Activated CD4-positive, alpha-beta T cell treated with anti-CD3 and anti-CD28 coated beads for 1 hour (primary cell): ENCODE data around the gene INSYN2B.

Source experiments
- DNase-seq: peaks from one replicate; pipeline ENCODE4 v3.0.0-alpha.2; 2020

Gene INSYN2B

DNA sequence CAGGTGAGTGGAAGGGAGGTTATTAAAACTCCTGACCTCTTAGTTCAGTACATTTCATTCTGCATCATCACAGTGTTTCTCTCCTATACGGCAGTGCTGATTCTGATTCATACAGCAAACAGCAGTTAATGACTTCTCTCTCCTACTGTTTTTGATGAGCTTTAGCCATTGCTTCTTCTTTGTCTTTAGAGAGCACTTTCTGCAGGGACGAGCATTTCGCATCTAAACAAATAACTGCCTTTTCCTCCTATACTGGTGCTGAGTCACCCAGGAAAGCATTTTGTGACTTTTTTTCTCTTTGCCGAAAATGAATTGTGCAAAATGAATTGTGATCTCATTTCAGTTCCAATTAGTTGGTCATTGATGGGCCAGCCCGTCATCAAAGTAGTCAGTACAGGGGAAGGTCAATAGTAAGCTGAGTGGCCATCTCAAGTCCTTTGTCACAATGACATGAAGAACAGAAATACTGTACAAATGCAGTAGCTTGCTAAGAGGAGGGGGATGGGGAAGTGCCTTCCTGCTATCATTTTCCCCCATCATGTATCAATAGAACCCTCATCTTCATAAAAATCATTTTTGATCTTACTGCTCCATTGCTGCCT lies 98.5 kb downstream of the INSYN2B start:
- DNase-seq, result no peak

DNA sequence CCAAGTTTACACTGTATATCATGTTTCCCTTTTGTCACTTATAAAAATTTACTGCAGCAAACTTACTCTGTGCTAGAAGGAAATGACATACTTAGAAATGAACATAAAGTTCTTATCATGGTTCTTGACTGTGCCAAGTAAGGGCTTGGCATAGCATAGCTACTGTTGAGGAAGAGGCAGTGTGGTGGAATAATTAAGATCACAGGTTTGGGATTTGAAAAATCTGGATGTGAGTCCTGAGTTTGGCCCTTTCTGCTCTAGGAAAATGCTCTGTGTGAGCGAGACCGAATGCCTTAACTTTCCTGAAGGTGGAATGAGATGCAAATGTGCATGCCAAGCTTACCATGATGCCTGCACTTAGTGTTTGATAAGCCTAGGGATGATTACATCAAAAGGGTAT lies 99.5 kb downstream of the INSYN2B start:
- DNase-seq, result no peak

DNA sequence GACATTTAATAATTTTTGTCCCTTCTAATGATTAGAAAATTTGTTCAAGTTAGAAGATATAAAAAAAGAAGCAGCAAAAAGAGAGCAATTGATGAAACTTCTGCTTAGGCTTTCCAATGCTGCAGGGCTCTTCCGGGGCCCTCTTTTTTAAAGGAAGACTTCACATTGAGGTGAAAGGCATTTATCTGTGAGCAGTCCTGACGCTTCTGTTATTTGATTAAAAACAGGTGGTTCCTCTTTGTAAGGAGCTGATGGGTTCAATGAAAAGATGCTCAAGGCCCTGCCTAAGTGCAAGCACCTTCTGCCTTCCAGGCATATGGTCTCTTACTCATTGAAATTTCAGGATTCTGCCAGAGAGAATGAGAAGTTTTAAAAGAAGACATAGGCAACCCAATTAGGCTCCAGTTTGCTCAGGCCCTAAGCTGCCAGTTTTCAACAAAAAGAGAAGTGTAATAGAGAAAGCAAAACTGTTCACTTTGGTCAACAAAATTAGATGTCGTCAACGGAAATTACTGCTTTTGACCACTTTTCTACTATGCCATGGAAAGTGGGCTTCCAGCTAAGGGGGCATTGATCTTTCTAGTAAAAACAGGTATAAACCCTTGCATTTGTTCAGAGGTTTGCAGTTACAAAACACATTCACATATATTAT lies 100.2 kb downstream of the INSYN2B start:
- DNase-seq, result no peak

DNA sequence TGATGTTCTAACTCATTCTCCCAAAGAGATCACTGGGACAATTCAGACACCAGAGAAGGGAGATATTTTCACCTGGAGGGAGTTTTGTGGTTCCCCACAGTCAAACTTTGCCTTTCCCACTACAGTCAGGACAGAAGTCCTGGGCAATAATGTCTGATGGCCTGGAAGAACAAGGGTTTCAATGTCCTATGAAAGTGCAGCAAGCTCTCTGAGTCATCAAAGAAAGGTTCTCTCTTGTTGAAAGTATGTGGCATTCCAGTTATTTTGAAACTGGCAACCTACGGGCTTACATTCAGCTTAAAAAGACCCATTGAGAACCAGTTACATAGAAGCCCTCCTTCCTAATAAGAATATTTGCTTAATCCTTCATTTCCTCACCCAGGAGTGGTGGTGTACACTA lies 103.9 kb downstream of the INSYN2B start:
- DNase-seq, result no peak

DNA sequence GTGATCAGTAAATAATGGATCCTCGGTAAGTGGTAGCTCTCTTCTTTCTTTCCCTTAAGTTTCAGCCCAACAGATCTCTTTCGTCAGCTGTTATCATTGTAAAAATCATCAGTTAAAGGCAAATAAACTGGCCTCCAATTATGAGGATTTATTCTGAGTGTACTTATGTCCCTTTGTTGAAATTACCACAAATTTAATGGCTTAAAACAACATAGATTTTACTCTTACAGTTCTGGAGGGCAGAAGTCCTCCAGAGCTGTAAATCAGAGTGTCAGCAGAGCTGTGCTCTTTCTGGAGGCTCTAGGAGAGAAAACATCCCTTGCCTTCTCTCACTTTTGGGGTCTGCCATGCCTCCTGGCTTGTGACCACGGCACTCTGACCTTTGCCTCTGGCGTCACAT lies 104.6 kb downstream of the INSYN2B start:
- no peak for DNase-seq

DNA sequence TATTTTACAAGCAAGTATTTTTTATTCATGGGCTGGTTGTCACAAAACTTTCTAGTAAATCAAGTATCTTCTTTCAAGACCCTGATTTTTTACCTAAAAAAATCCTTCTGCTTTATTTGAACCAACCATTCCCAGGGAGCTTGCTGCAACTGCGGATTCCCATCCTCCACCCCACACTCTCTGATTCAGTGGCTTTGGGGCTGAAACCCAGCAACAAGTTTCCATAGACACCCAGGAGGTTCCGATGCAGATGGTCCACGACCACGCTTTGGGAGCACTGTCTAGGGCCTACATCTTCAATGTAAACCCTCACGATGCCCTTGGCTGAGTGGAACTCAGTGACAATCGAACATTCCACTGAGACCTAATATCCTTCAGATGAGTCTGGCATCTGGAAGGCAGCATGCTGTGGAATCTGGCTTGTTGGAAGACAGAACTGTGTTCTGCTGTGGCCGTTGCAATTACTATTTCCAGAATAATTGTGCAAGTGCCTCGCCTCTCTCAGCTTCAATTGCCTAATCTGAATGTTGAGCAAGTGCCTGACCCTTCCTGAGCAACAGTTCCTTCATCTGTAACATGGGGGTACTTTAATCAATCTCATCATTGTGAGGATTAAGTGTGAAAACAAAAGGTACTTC lies 105.1 kb downstream of the INSYN2B start:
- no peak for DNase-seq

DNA sequence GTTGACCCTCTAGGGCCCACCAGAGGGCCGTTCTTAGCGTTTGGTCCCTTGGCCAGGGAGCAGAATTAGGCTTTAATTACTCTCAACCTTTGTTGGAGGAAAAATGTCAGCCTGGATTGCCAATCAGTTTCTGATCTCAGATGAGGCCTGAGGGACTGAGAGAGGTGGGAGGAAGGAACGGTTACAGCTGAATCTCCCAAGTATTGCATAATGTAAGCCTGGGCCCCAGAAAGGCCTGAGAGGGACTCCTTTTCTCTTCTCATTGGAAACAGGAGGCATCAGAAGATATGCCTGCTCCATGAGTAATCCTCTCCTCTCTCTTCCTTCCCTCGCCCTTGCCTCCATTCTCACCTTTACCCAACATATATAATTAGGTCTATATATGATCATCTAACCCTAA lies 105.7 kb downstream of the INSYN2B start:
- no peak for DNase-seq

DNA sequence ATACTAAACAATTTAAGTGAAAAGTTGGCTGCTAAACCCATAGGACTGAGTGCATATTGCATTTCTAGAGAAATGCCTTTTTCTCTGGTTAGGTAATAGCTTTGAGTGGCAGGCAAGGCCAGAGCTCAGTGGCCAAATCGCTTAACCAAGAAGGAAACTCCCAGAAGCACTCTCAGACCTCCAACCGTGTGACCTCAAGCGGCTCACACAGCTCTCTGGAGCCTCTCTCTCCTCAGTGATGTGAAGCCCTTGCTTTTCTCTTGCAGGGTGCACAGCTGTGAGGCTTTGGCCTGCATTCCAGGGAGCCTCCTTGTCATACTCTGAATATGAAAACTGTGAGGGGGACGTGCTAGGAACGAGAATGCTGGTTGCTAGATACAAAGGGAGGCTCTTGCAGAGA lies 106.7 kb downstream of the INSYN2B start:
- no peak for DNase-seq

DNA sequence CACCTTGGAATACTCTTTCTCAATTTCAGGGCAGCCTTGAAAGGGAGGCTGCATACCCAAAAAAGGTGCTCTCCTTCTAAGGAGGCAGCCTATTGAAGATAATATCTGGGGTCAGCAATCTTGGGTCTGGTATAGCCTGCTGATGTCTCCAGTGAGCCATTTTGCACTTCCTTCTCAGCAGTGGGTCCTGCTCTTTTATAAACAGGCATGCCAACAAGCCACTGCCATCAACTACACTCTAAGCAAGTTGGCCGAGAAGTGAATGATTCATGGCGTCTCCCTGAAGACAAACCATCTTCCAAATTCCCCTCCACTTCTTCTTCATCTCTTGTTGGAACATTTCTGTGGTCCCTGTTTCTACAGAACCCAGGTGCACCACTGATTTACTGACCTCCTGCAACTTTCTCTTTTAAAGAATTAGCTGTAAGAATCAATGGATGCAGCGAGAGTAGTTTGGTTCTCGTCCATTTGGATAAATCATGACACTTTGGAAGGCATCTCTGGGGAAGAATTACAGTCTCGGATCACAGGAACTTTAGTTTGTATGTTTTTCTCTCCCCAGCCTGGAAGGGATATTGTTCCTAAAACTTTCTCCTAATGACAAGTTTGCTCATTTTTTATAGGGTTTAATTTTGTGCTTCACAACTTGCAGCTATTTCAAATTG lies 108.3 kb downstream of the INSYN2B start:
- DNase-seq, result no peak

DNA sequence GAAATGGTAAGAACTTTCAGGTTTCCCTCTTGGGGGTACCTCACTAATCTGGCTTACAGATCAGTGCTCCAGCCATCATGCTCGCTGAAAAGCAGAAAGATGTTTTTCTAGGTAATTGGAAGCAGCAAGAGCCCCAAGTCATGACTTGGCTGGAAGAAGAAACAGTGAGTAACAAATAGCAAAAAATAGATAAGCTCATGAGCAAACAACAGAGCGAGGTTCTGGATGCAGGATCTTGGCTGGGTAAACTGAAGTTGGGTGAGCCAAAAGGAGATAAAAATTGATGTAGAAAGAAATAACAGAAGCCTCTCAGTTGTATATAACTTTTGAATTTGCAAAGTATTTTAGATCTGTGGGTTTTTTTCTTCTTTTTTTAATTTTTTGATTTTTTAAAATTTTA lies 110.1 kb downstream of the INSYN2B start:
- DNase-seq, result no peak

DNA sequence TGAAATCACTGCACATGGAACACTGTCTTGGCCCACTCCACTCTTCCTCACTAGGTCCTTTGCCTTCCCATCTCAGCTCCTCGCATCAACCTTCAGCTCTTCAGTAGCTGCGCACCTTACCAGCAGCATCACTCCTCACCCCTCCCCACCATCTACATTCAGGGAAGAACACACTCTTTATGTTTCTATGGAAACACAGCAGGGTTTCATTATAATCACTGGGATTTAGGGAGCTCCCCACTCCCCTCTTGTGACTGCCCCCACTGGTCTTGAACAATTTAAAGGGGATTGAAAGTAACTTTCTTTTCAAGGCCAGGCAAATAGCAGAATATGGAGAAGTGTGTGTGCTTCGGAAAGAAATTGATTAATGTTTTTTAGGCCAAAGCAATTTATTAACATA lies 111.2 kb downstream of the INSYN2B start:
- no peak for DNase-seq

DNA sequence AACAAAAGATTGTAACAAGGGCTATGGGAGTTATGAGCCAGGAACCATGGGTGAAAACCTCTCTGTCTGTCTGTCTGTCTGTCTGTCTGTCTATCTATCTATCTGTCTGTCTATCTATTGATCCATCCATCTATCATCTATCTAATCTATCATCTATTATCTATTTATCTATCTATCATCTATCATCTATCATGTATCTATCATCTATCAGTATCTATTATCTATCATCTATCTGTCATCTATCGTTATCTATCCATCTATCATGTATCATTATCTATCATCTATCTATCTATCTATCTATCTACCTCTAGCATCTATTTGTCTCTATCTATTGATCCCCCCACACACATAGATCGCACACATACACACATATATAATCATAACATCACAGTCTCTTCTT lies 112.9 kb downstream of the INSYN2B start:
- no peak for DNase-seq

DNA sequence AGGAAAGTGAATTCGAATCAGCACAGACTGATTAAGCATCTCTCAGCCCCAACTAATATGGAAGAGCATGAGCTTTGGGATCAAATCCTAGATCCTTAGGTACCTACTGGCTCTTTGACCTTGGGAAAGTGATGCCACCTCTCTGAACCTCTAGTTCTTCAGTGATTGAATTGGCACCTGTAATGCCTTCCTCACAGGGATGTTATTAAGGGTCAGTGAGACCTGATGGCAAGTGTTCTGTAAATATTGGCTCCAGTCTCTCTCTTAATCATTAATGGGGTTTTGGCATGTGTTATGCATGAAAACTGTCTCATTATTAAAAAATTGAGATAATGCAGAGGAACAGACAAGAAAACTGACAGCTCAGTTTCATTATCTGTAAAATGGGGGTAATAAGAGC lies 115.8 kb downstream of the INSYN2B start:
- DNase-seq, result no peak

DNA sequence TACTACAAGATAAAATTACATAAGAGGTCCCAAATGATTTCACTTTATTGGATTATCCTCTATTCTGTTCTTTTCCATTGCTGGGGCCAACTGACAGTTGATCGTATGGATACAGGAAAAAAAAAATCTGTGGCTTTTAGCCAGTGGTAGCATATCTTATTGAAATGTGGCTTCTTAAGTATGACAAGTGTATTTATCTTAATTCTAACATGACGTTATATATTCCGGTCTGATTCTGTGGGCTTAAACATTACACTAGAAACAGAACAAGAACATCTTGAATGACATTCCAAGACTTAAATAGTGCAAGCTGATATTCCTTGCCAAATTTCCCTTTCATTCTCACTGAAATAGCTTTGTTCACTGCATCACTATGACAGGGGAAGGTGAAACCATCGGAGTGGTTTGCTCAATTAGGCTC lies 117.9 kb downstream of the INSYN2B start:
- no peak for DNase-seq

DNA sequence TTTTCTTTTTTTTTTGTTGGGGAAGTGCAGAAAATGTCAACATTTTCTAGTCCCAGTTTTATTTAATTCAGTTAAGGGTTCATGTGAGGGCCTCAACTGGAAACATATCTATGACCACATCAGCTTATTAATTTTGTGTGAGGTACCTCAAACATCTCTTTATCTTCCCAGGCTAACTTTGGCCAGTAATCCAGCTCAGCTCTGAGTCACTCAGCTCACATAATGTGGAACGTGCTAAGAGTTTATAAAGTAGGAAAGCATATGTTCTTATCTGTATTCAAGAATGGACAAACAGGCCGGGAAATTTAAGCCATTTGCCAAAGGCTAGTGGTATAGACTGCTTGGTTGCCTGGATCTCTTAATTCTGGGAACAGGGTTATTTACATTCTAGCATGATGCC lies 118.4 kb downstream of the INSYN2B start:
- no peak for DNase-seq

DNA sequence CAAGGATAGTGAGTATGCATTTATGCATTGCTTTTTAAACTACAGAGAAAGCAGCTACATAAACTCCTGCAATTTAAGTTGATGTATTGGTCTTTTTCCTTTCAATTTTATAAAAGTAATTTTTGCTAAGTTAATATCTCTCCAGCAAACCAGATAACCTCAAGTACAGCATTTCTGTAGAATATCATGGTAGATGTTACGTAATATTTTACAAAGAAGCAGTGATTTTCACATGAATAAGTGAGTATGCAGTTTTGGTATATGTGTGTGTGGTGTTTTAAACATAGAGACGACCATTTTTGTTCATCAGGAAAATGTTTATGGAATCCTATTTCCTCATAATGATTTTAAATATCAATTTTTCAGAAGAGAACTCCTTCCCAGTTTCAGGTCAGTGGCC lies 118.9 kb downstream of the INSYN2B start:
- DNase-seq, result no peak

DNA sequence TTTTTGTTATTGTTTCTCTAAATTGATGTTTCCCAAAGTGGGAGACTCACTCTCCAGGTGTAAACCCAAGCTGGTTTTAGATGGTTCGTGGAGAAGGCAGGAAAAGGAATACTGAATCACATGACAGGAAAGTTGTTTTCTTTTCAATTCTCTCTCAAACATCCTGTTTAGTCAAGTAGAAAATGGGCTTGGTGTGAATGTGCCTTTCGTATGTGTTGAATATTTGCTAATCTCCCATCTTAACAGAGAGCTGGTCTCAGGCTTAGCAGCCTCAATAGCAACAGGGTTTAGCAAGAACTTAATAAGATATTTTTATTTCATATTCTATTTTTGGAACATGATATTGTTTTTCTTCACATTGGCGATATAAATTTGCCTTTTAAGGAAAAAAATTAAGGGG lies 119.7 kb downstream of the INSYN2B start:
- no peak for DNase-seq

DNA sequence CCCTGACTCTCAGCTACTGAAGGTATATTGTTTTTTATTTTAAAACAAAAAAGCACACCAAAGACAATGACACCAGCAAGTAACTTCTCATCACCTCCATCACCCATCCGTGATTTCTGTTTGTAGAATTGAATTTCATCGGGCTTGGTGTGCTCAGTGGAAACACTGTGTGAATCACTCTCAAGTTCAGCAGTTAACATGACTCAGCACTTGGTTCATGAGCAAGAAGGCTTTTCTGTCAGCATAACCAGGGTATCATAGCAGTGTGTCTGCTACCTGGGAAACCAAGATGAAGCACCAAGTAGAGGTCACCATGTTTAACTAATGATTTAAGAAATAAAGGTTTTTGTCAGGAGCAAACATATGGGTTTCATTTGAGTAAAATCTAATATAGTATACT lies 123.7 kb downstream of the INSYN2B start:
- DNase-seq, result no peak

DNA sequence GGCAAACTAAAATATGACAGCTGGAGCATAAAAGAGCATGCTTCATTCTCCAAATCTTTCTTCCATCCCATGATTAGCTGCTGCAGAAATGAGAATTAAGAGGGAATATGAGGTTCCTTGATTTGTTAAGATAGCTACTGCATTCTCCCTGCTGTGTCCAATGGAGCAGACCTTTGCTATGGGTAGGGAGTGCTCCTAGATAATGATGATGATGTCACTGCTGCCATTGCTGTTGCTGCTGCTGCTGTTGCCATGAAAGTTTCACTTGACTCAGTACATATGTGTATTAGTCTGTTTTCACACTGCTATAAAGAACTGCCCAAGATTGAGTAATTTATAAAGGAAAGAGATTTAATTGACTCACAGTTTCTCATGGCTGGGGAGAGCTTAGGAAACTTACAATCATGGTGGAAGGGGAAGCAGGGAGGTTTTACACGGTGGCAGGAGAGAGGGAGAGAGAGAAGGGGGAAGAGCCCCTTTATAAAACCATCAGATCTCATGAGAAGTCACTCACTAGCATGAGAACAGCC lies 128.9 kb downstream of the INSYN2B start:
- no peak for DNase-seq

DNA sequence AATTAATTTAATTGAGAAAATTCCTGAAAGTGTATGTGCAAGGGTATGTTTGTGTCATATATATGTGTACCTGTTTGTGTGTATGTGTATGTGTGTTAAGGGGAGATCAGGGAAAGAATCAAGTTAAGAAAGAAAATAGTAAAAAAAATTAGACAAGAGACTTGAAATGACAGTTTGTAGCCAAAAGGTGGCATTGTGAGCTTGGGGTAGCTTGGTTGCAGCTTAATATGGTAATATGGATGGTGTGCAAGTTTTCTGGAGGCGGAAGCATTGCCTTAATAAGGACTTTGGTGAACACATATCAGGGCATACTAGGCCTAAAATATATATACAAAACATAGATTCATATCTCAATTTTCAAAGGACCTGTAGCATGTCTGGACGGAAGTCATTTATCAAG lies 129.9 kb downstream of the INSYN2B start:
- no peak for DNase-seq

DNA sequence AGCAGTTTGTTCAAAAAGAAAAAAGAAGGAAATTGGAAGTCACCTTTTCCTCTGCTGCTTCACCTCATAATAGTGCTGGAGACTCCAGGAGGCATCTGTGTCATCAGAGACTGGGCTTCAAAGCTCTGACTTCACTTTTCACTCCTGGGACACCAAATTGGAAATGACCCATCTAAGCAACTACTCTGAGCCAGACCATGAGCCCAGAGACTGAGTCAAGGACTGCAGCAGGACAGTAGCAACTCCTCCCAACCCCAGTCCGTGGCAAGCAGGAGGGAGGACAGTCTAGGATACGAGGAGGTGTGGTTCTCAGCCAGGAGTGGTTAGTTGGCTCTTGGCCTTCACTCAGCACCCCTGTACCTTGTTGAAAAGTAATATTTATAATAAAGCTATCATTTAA lies 131.5 kb downstream of the INSYN2B start:
- DNase-seq, result no peak

DNA sequence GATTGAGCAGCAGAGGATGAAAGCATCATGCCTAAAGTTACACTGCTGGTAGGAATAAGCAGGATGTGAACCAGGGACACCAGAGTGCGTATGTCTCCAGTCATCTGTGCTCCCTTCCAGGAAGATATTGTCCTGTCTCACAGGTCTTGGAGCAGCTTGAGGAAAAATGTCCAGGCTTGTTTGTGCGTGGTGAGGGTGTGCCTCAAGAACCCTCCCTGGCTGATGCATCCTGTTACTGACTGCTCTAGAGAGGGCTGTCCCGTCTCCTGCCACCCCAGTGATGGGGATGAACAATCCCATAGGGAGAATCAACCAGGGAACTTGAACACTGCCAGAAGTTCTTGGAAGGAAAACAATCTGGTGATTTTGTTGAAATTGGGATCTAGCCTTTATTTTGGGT lies 132.0 kb downstream of the INSYN2B start:
- DNase-seq, result no peak

DNA sequence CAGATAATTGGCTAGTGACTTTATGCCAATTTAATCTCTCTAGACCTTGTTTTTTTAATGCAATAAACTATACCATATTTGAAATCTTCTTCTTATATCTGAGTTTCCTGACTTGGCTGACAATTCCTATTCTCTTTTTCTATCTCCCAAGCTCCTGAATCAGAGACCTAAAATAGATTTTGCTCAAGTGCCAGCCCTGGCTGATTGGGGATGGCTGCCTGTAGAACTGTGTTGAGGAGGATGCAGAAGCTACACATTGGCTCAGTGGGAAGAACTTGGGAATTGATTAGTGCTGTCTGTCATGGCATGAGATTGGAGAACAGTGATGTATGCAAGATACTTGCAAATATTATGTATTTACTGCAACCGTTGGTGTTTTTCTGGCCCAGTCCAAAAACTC lies 132.8 kb downstream of the INSYN2B start:
- DNase-seq, result no peak

DNA sequence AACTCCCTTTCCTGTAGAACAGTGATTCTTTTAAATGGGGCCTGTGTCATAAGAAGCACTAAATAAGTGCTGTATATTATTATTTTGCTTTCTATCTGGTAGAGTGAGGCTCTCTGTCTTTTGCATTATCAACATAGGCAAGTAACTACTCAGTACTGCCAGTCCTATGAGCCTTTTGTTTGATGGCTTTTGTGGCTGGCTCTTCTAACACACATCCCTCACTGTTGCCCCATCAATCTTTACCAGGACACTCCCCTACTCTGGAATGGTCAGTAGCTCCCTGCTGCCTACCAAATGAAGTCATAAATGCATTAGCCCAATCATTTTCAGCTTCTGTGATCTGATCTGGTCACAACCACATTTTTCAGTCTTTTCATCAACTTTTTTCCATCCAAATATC lies 137.6 kb downstream of the INSYN2B start:
- DNase-seq, result no peak
